Posterior vena cava (tissue), 2 donors: ENCODE measurements around the gene DLG2. TPM values are rescaled to one million over a fixed set of nuclear protein-coding genes. Genes with fewer than 3 reads are reported as not detected.
"Not testable (repeated sequence)": the region's sequence is repeated elsewhere in the genome, so short reads cannot be mapped to it uniquely, and the experiment has no call there.

Experiments used
- DNase-seq: peaks from one replicate; pipeline ENCODE4 v3.0.0-alpha.2; 2020; ENCODE audit warnings: low spot score
- intact Hi-C, 2 donors: fragments of 100-400 bp; cut with DNase I; formaldehyde crosslinking; loops; one replicate each; pipeline versions ENCODE4 v1.14.1 to v1.14.2; 2022 to 2023
- long read RNA-seq, 2 donors: library from polyadenylated mRNA; unstranded; transcript quantifications; one replicate each; pipeline ENCODE4 v2.0.0, GENCODE V29; 2020 to 2021
- total RNA-seq, 2 donors: library from RNA; stranded (reverse); fragmentation: NEBNext Ultra II Directional; extraction: Animal tissue kit (Norgen Biotek cat#: 25700); gene quantifications; one replicate each; pipeline ENCODE4 v1.2.1, GENCODE V29; 2021
- donor health status: DM: yes; HTN: yes; CAD: no.
- donor health status: DM: yes; HTN: yes; CAD: no.

Gene DLG2
- total RNA-seq: 10 to 100 TPM; 17.2 to 20.5 TPM
- long read RNA-seq, donor 1, partial matches to known transcripts: 2 of 9 reads
- long read RNA-seq, donor 1, other reads (novel, unspliced or antisense): 7 of 9 reads
- long read RNA-seq, donor 2, partial matches to known transcripts: 0 of 9 reads
- long read RNA-seq, donor 2, other reads (novel, unspliced or antisense): 8 of 9 reads

GRCh38 chr11:85627332-85627997 is at the start of gene DLG2:
Gene DLG2 (minus strand): TSS chr11:85627344.
- peak; percentile 80 for DNase-seq
- intact Hi-C loops: no loop called here

GRCh38 chr11:85673393-85673792 is 46.2 kb upstream of the DLG2 start:
- no peak for DNase-seq
- intact Hi-C loops: no loop called here

- no peak for DNase-seq
- intact Hi-C loops: no loop called here
These were observed 45.2 kb upstream of the DLG2 start for GRCh38 chr11:85672105-85672902.

GRCh38 chr11:85670949-85671663 is 44.0 kb upstream of the DLG2 start:
- intact Hi-C loops, DNase-seq: not testable (repeated sequence)

- DNase-seq: no peak
- intact Hi-C loops: no loop called here
These were observed 41.0 kb upstream of the DLG2 start for GRCh38 chr11:85668157-85668556.

- DNase-seq: no peak
- intact Hi-C loops: no loop called here
These were observed 39.5 kb upstream of the DLG2 start for GRCh38 chr11:85666687-85667086.

GRCh38 chr11:85665733-85666132 is 38.6 kb upstream of the DLG2 start:
- intact Hi-C loops: no loop called here
- DNase-seq: no peak

- intact Hi-C loops: no loop called here
- peak; percentile 98 for DNase-seq
These were observed 37.7 kb upstream of the DLG2 start, which contains the start of gene CREBZF for GRCh38 chr11:85664615-85665481. Gene CREBZF (minus strand): TSS chr11:85665129. CDS start chr11:85664875, 254 bp downstream.

- peak; percentile 94 for DNase-seq
- intact Hi-C loops: no loop called here
These were observed 36.8 kb upstream of the DLG2 start for GRCh38 chr11:85663753-85664614.

GRCh38 chr11:85663080-85663752 is 36.1 kb upstream of the DLG2 start:
- intact Hi-C loops: no loop called here
- DNase-seq: no peak

- intact Hi-C loops: no loop called here
- DNase-seq: no peak
These were observed 35.0 kb upstream of the DLG2 start for GRCh38 chr11:85661972-85662664.

GRCh38 chr11:85658180-85658579 is 31.0 kb upstream of the DLG2 start:
- DNase-seq: no peak
- intact Hi-C loops: no loop called here

- no peak for DNase-seq
- intact Hi-C loops: no loop called here
These were observed 29.6 kb upstream of the DLG2 start for GRCh38 chr11:85656777-85657176.

- intact Hi-C loops, DNase-seq: not testable (repeated sequence)
These were observed 27.2 kb upstream of the DLG2 start for GRCh38 chr11:85654343-85654742.

- intact Hi-C loops: no loop called here
- no peak for DNase-seq
These were observed 25.8 kb upstream of the DLG2 start for GRCh38 chr11:85652786-85653447.

GRCh38 chr11:85651118-85651517 is 24.0 kb upstream of the DLG2 start:
- no peak for DNase-seq
- intact Hi-C loops: no loop called here
